Suprapubic skin (tissue), 4 donors: ENCODE data around the gene CHST12. TPM values are rescaled to one million over a fixed set of nuclear protein-coding genes. Genes with fewer than 3 reads are reported as not detected.

Source experiments
- DNase-seq, 2 donors: peaks; one replicate each; pipeline ENCODE4 v3.0.0-alpha.2; 2019; ENCODE audit warnings: low spot score in 2 of 2
- H3K27ac ChIP-seq: fragments of 200-600 bp; sonication (generic); one replicate; pipeline ENCODE4 v1.5.1; 2019
- H3K27me3 ChIP-seq: fragments of 200-600 bp; sonication (generic); one replicate; pipeline ENCODE4 v1.5.1; 2019
- H3K36me3 ChIP-seq: fragments of 200-600 bp; sonication (generic); one replicate; pipeline ENCODE4 v1.5.1; 2019
- H3K4me1 ChIP-seq: fragments of 200-600 bp; sonication (generic); one replicate; pipeline ENCODE4 v1.5.1; 2019
- H3K4me3 ChIP-seq: fragments of 200-600 bp; sonication (generic); one replicate; pipeline ENCODE4 v1.5.1; 2019; ENCODE audit warnings: mild to moderate bottlenecking
- H3K9me3 ChIP-seq: fragments of 200-600 bp; sonication (generic); one replicate; pipeline ENCODE4 v1.5.1; 2019
- CTCF ChIP-seq, 2 donors: fragments of 200-600 bp in 1 of 2; fragments of 450-650 bp in 1 of 2; sonication (generic) in 1 of 2; IDR thresholded peaks; one replicate each; pipeline ENCODE4 v1.5.1; 2016 to 2019; ENCODE audit warnings: antibody characterized with exemption in 2 of 2, mild to moderate bottlenecking in 1 of 2, moderate library complexity in 1 of 2
- EP300 ChIP-seq: sonication (generic); formaldehyde crosslinking; IDR thresholded peaks from one replicate; pipeline ENCODE4 v1.6.1; 2017; ENCODE audit warnings: antibody characterized with exemption
- POLR2A ChIP-seq, 2 donors: fragments of 450-650 bp; IDR thresholded peaks; one replicate each; pipeline ENCODE4 v1.6.1; 2017; ENCODE audit warnings: antibody characterized with exemption in 2 of 2, mild to moderate bottlenecking in 2 of 2, moderate library complexity in 2 of 2
- POLR2AphosphoS5 ChIP-seq, 3 donors: sonication (generic); formaldehyde crosslinking; IDR thresholded peaks; one replicate each; pipeline ENCODE4 v1.6.1; 2017; ENCODE audit warnings: antibody characterized with exemption in 3 of 3
- WGBS: methylation state at CpG from one replicate; pipeline ENCODE4 v1.1.5; 2018; 5-methylcytosine and 5-hydroxymethylcytosine counted together
- total RNA-seq, 4 donors: library from RNA; depleted of rRNA; stranded (reverse); fragments of >200 nt; gene quantifications; one replicate each; pipeline ENCODE4 v1.1.0, GENCODE V29; 2016

CHST12 gene
- total RNA-seq, 4 donors from 2014 or later: 9.9 to 55.8 (median 24.5) TPM

DNA sequence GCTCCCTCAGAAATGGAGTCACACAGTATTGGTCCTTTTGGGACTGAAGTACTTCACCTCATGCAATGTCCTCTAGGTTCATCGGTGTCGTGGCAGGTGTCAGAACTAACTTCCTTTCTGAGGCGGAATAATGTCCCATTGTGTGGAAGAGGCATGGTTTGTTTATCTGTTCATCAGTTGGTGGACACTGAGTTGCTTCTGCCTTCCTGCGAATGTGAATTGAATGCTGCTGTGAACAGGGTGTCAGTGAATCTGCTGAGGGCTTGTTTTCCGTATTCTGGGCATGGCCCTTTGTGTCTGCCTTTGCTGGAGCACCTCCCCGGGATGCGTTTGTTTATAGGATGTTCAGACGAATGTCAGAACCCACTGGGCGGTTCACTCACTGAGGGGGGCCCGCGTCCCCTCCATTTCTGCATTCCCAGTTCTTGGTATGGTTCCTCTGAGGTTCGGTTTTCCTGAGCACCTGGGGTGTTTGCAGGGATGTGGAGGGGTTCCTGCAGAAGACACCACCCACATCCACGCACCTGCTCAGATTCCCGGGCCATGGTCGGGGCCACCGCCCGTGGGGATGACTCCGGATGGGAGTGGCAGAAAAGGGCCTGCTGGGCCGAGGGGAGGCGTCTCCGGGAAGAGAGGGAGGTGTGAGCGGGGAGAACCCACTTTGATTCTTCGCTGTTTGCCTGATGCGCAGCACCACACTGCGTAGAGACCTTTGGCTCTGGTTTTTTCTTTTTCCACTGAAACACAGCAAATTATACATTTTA, 33.1 kb downstream of the CHST12 start:
- no peak for DNase-seq
- no peaks in the 10 kb centered on the region for H3K9me3 ChIP-seq
- peak overlapping the region; percentile 96 for H3K27ac ChIP-seq
- H3K36me3 ChIP-seq: peaks cover 21% of the 10 kb centered on the region
- H3K27me3 ChIP-seq: no peaks in the 10 kb centered on the region
- peaks cover 54% of the 10 kb centered on the region for H3K4me1 ChIP-seq
- no peak for TF ChIP-seq CTCF (IDR thresholded peaks at IDR 0.05)
- 82% methylated on average over 24 of the region's 25 CpGs for WGBS
- H3K4me3 ChIP-seq: no peak overlapping the region

DNA sequence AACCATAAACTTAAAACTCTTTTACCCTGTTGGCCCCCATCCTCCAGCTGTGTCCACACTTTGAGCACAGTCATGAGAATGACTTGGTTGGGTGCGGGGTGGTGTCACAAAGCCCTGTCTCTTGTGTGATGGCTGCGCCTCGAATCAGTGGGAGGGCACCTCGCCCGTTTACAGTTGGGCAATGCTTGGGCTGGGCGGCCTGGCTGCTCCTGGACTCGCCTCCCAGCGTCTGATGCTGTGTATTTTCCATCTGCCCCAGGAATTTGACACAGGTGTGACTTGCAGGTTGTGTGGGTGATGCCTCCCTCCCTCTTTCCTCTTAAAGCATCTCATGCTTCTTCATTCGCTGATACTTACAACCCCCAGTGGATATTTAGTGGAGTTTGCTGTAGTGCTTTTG, 33.7 kb downstream of the CHST12 start:
- WGBS: 48% methylated on average over 9 of the region's 9 CpGs
- no peaks in the 10 kb centered on the region for H3K27me3 ChIP-seq
- peak overlapping the region; percentile 96 for H3K27ac ChIP-seq
- TF ChIP-seq POLR2A (IDR thresholded peaks at IDR 0.05) (no peak), CTCF (IDR thresholded peaks at IDR 0.05) (no peak), POLR2AphosphoS5 (IDR thresholded peaks at IDR 0.05) (peak in 1 of 3 donors; percentile 18)
- DNase-seq: no peak
- H3K4me3 ChIP-seq: peak overlapping the region; percentile 42
- no peaks in the 10 kb centered on the region for H3K9me3 ChIP-seq
- H3K36me3 ChIP-seq: peaks cover 21% of the 10 kb centered on the region
- peaks cover 58% of the 10 kb centered on the region for H3K4me1 ChIP-seq

GRCh38 chr7:2437537-2438148, 34.2 kb downstream of the CHST12 start:
- WGBS: 48% methylated on average over 10 of the region's 16 CpGs
- TF ChIP-seq POLR2A (IDR thresholded peaks at IDR 0.05): no peak
- TF ChIP-seq EP300: no peak
- no peak for TF ChIP-seq CTCF (IDR thresholded peaks at IDR 0.05)
- no peak for TF ChIP-seq POLR2AphosphoS5 (IDR thresholded peaks at IDR 0.05)
- H3K36me3 ChIP-seq: peaks cover 18% of the 10 kb centered on the region
- H3K4me1 ChIP-seq: peaks cover 58% of the 10 kb centered on the region
- no peaks in the 10 kb centered on the region for H3K9me3 ChIP-seq
- peak overlapping the region; percentile 96 for H3K27ac ChIP-seq
- no peak for DNase-seq
- H3K27me3 ChIP-seq: no peaks in the 10 kb centered on the region
- H3K4me3 ChIP-seq: peak overlapping the region; percentile 42

GRCh38 chr7:2438186-2438585, 34.8 kb downstream of the CHST12 start:
- no peak for DNase-seq
- peaks cover 58% of the 10 kb centered on the region for H3K4me1 ChIP-seq
- peaks cover 14% of the 10 kb centered on the region for H3K36me3 ChIP-seq
- peak in 1 of 3 donors; percentile 80 for TF ChIP-seq POLR2AphosphoS5 (IDR thresholded peaks at IDR 0.05)
- no peak for TF ChIP-seq CTCF (IDR thresholded peaks at IDR 0.05)
- 50% methylated on average over 2 of the region's 7 CpGs for WGBS
- peak overlapping the region; percentile 42 for H3K4me3 ChIP-seq
- no peaks in the 10 kb centered on the region for H3K27me3 ChIP-seq
- H3K9me3 ChIP-seq: no peaks in the 10 kb centered on the region
- peak overlapping the region; percentile 96 for H3K27ac ChIP-seq

GRCh38 chr7:2438775-2439174, 35.4 kb downstream of the CHST12 start:
- DNase-seq: no peak
- peaks cover 8% of the 10 kb centered on the region for H3K36me3 ChIP-seq
- 84% methylated on average over 11 of the region's 13 CpGs for WGBS
- H3K4me1 ChIP-seq: peaks cover 58% of the 10 kb centered on the region
- no peak for TF ChIP-seq CTCF (IDR thresholded peaks at IDR 0.05)
- TF ChIP-seq POLR2AphosphoS5 (IDR thresholded peaks at IDR 0.05): no peak
- TF ChIP-seq EP300: no peak
- no peak for TF ChIP-seq POLR2A (IDR thresholded peaks at IDR 0.05)
- H3K27ac ChIP-seq: peak overlapping the region; percentile 96
- H3K9me3 ChIP-seq: no peaks in the 10 kb centered on the region
- H3K27me3 ChIP-seq: no peaks in the 10 kb centered on the region
- H3K4me3 ChIP-seq: peak overlapping the region; percentile 42
